H9 (cell line): ENCODE measurements around the gene DUSP16. TPM values are rescaled to one million over a fixed set of nuclear protein-coding genes. Genes with fewer than 3 reads are reported as not detected.

Source experiments
- DNase-seq: peaks from one replicate; pipeline ENCODE4 v3.0.0-alpha.2; 2017
- H2AFZ ChIP-seq: one replicate; pipeline ENCODE4 v1.6.1; 2013; ENCODE audit warnings: mild to moderate bottlenecking, low read length, control low read depth, moderate library complexity
- H2AK5ac ChIP-seq: 2 replicates; pipeline ENCODE4 v1.6.1; 2013; ENCODE audit warnings: low read length, control low read depth, mixed read lengths; ENCODE audit not compliant: insufficient read length
- H2BK120ac ChIP-seq: one replicate; pipeline ENCODE4 v1.6.1; 2013; ENCODE audit warnings: low read depth, mild to moderate bottlenecking, low read length, control low read depth, inconsistent platforms; ENCODE audit not compliant: poor library complexity, severe bottlenecking
- H2BK12ac ChIP-seq: 2 replicates; pipeline ENCODE4 v1.6.1; 2013; ENCODE audit warnings: low read length, control low read depth, mixed read lengths, low read depth; ENCODE audit not compliant: insufficient read length
- H2BK15ac ChIP-seq: 2 replicates; pipeline ENCODE4 v1.6.1; 2013; ENCODE audit warnings: low read depth, low read length, control low read depth
- H2BK20ac ChIP-seq: one replicate; pipeline ENCODE4 v1.6.1; 2013; ENCODE audit warnings: low read depth, mild to moderate bottlenecking, low read length, control low read depth, inconsistent platforms; ENCODE audit not compliant: poor library complexity, severe bottlenecking
- H2BK5ac ChIP-seq: 2 replicates; pipeline ENCODE4 v1.6.1; 2013; ENCODE audit warnings: low read length, control low read depth, mixed read lengths; ENCODE audit not compliant: insufficient read length
- H3K14ac ChIP-seq: 2 replicates; pipeline ENCODE4 v1.6.1; 2013; ENCODE audit warnings: low read length, control low read depth; ENCODE audit not compliant: insufficient read depth
- H3K18ac ChIP-seq: 2 replicates; pipeline ENCODE4 v1.6.1; 2013; ENCODE audit warnings: low read depth, mild to moderate bottlenecking, mixed read lengths, low read length, control low read depth; ENCODE audit not compliant: insufficient read length
- H3K23ac ChIP-seq: 2 replicates; pipeline ENCODE4 v1.6.1; 2013; ENCODE audit warnings: low read length, control low read depth, mixed read lengths, low read depth; ENCODE audit not compliant: insufficient read length
- H3K23me2 ChIP-seq: 2 replicates; pipeline ENCODE4 v1.6.1; 2013; ENCODE audit warnings: low read depth, mild to moderate bottlenecking, mixed read lengths, low read length, control low read depth; ENCODE audit not compliant: insufficient read length, poor library complexity, severe bottlenecking
- H3K27ac ChIP-seq: 2 replicates; pipeline ENCODE4 v1.5.1; 2013; ENCODE audit warnings: low read length, control low read depth, mixed read lengths, low read depth; ENCODE audit not compliant: insufficient read length
- H3K27me3 ChIP-seq: 2 replicates; pipeline ENCODE4 v1.6.1; 2013; ENCODE audit warnings: low read length, control low read depth, inconsistent platforms; ENCODE audit not compliant: insufficient read depth
- H3K4ac ChIP-seq: 2 replicates; pipeline ENCODE4 v1.6.1; 2013; ENCODE audit warnings: low read depth, mild to moderate bottlenecking, control low read depth, inconsistent platforms, low read length, moderate library complexity
- H3K4me1 ChIP-seq: 2 replicates; pipeline ENCODE4 v1.6.1; 2013; ENCODE audit warnings: low read length, control low read depth, inconsistent platforms; ENCODE audit not compliant: insufficient read depth
- H3K4me2 ChIP-seq: 2 replicates; pipeline ENCODE4 v1.6.1; 2013; ENCODE audit warnings: low read length, control low read depth, mixed read lengths; ENCODE audit not compliant: insufficient read length, insufficient read depth
- H3K56ac ChIP-seq: 2 replicates; pipeline ENCODE4 v1.6.1; 2013; ENCODE audit warnings: low read depth, mild to moderate bottlenecking, mixed read lengths, low read length, control low read depth; ENCODE audit not compliant: insufficient read length
- H3K79me1 ChIP-seq: 2 replicates; pipeline ENCODE4 v1.6.1; 2013; ENCODE audit warnings: low read depth, mild to moderate bottlenecking, moderate library complexity, low read length, control low read depth, inconsistent platforms; ENCODE audit not compliant: insufficient read depth, poor library complexity, severe bottlenecking
- H3K79me2 ChIP-seq: 2 replicates; pipeline ENCODE4 v1.6.1; 2013; ENCODE audit warnings: low read length, control low read depth, inconsistent platforms; ENCODE audit not compliant: insufficient read depth
- H3K9ac ChIP-seq: 2 replicates; pipeline ENCODE4 v1.6.1; 2013; ENCODE audit warnings: low read length, control low read depth, mixed read lengths; ENCODE audit not compliant: insufficient read length; ENCODE audit errors: extremely low read depth
- H3K9me3 ChIP-seq: one replicate; pipeline ENCODE4 v1.6.1; 2013; ENCODE audit warnings: low read depth, low read length, inconsistent platforms; ENCODE audit not compliant: control insufficient read depth
- H3T11ph ChIP-seq: one replicate; pipeline ENCODE4 v1.6.1; 2013; ENCODE audit warnings: mild to moderate bottlenecking, low read length, control low read depth, inconsistent platforms
- H4K20me1 ChIP-seq: one replicate; pipeline ENCODE4 v1.6.1; 2013; ENCODE audit not compliant: control insufficient read depth, insufficient read length, insufficient read depth
- H4K5ac ChIP-seq: 2 replicates; pipeline ENCODE4 v1.6.1; 2013; ENCODE audit warnings: low read depth, mild to moderate bottlenecking, mixed read lengths, low read length, control low read depth; ENCODE audit not compliant: insufficient read length
- H4K8ac ChIP-seq: replicated peaks from 2 replicates; pipeline ENCODE4 v1.6.1; 2013; ENCODE audit warnings: low read length, control low read depth, mixed read lengths, low read depth; ENCODE audit not compliant: insufficient read length
- H4K91ac ChIP-seq: 2 replicates; pipeline ENCODE4 v1.6.1; 2013; ENCODE audit warnings: low read depth, mild to moderate bottlenecking, moderate library complexity, mixed read lengths, low read length, control low read depth; ENCODE audit not compliant: insufficient read length
- H3K27ac Mint-ChIP-seq, 3 experiments: 2 replicates in 2 of 3; 3 replicates in 1 of 3; pipeline ENCODE4 v1.8.0; 2020 to 2021; ENCODE audit warnings: mixed read lengths in 3 of 3, mild to moderate bottlenecking in 1 of 3, moderate library complexity in 1 of 3
- H3K27me3 Mint-ChIP-seq: 2 replicates; pipeline ENCODE4 v1.8.0; 2021; ENCODE audit warnings: low read depth, mild to moderate bottlenecking, moderate library complexity, mixed read lengths
- H3K36me3 Mint-ChIP-seq, 3 experiments: 2 replicates in 2 of 3; 3 replicates in 1 of 3; pipeline ENCODE4 v1.8.0; 2020 to 2021; ENCODE audit warnings: low read depth in 3 of 3, mixed read lengths in 3 of 3; ENCODE audit not compliant: insufficient read depth in 1 of 3
- H3K4me1 Mint-ChIP-seq, 2 experiments: 2 replicates each; pipeline ENCODE4 v1.8.0; 2020; ENCODE audit warnings: mixed read lengths in 2 of 2
- H3K4me3 Mint-ChIP-seq, 2 experiments: 2 replicates in 1 of 2; 3 replicates in 1 of 2; pipeline ENCODE4 v1.8.0; 2020 to 2021; ENCODE audit warnings: mild to moderate bottlenecking in 2 of 2, mixed read lengths in 2 of 2, moderate library complexity in 1 of 2
- H3K9me3 Mint-ChIP-seq, 2 experiments: 2 replicates in 1 of 2; 3 replicates in 1 of 2; pipeline ENCODE4 v1.8.0; 2020; ENCODE audit warnings: mild to moderate bottlenecking in 2 of 2, mixed read lengths in 2 of 2, moderate library complexity in 1 of 2
- WGBS: extraction: QIAGEN DNeasy Blood & Tissue Kit; methylation state at CpG from one replicate; pipeline ENCODE4 v1.1.7; 2013; ENCODE audit warnings: missing lambda C conversion rate, low lambda C conversion rate, mixed read lengths; ENCODE audit not compliant: insufficient read length; ENCODE audit errors: extremely low coverage; 5-methylcytosine and 5-hydroxymethylcytosine counted together
- total RNA-seq: library from RNA; stranded (reverse); gene quantifications from 2 replicates; pipeline ENCODE4 v1.2.1, GENCODE V29; 2021
- TF ChIP-seq, protein P1 (sequence below): fragments of 200-600 bp; sonication (generic); conservative IDR thresholded peaks from 3 replicates; pipeline ENCODE4 v1.8.0; 2021; ENCODE audit warnings: antibody characterized with exemption, mild to moderate bottlenecking

The DUSP16 gene
- total RNA-seq, 1 experiment from 2014 or later, result 64.0 TPM

- peaks cover 15 to 19% of the 10 kb centered on the region in 2 experiments; a peak in 3 of 4 replicates for H3K4me1 Mint-ChIP-seq
- no peak for DNase-seq
- H2AFZ ChIP-seq, result no peak overlapping the region
- no peaks in the 10 kb centered on the region for H3K36me3 Mint-ChIP-seq
- no peak overlapping the region for H2BK15ac ChIP-seq
- no peak overlapping the region for H2BK20ac ChIP-seq
- no peaks in the 10 kb centered on the region for H3K27me3 Mint-ChIP-seq
- H2BK5ac ChIP-seq, result no peak overlapping the region
- no peak overlapping the region for H2BK120ac ChIP-seq
- no peaks in the 10 kb centered on the region for H3K79me2 ChIP-seq
- H3K23me2 ChIP-seq, result no peaks in the 10 kb centered on the region
- no peak overlapping the region for H2AK5ac ChIP-seq
- no peaks in the 10 kb centered on the region for H3K27me3 ChIP-seq
- H3K4me2 ChIP-seq, result no peak overlapping the region
- H2BK12ac ChIP-seq, result no peak overlapping the region
- no peak overlapping the region for H4K91ac ChIP-seq
- no peak overlapping the region for H3K27ac Mint-ChIP-seq
- H3K79me1 ChIP-seq, result no peaks in the 10 kb centered on the region
- WGBS, result no CpG with 5 or more reads among the region's 5 CpGs
- H3K56ac ChIP-seq, result no peak overlapping the region
- H3K9me3 Mint-ChIP-seq, result no peaks in the 10 kb centered on the region
- H3K14ac ChIP-seq, result no peak overlapping the region
- no peak overlapping the region for H3K9ac ChIP-seq
- H4K5ac ChIP-seq, result no peak overlapping the region
- H3K27ac ChIP-seq, result no peak overlapping the region
- no peak overlapping the region for H4K8ac ChIP-seq
- H3K23ac ChIP-seq, result no peak overlapping the region
- H3K4me3 Mint-ChIP-seq, result no peak overlapping the region
- no peaks in the 10 kb centered on the region for H4K20me1 ChIP-seq
- no peak overlapping the region for H3K18ac ChIP-seq
- H3K9me3 ChIP-seq, result no peaks in the 10 kb centered on the region
- TF ChIP-seq, protein P1, sequence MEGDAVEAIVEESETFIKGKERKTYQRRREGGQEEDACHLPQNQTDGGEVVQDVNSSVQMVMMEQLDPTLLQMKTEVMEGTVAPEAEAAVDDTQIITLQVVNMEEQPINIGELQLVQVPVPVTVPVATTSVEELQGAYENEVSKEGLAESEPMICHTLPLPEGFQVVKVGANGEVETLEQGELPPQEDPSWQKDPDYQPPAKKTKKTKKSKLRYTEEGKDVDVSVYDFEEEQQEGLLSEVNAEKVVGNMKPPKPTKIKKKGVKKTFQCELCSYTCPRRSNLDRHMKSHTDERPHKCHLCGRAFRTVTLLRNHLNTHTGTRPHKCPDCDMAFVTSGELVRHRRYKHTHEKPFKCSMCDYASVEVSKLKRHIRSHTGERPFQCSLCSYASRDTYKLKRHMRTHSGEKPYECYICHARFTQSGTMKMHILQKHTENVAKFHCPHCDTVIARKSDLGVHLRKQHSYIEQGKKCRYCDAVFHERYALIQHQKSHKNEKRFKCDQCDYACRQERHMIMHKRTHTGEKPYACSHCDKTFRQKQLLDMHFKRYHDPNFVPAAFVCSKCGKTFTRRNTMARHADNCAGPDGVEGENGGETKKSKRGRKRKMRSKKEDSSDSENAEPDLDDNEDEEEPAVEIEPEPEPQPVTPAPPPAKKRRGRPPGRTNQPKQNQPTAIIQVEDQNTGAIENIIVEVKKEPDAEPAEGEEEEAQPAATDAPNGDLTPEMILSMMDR, result no peak
- H3K4me1 ChIP-seq, result no peaks in the 10 kb centered on the region
- H3K4ac ChIP-seq, result no peak overlapping the region
- H3T11ph ChIP-seq, result no peak overlapping the region
These were observed 106.0 kb downstream of the DUSP16 start for GRCh38 chr12:12456637-12457036.
